Stomach smooth muscle (tissue), 2 donors: ENCODE data around the gene GKN1.

ENCODE experiments used
- H3K27ac ChIP-seq: one replicate; pipeline ENCODE4 v1.7.0; 2013; ENCODE audit warnings: mild to moderate bottlenecking, low read length, inconsistent platforms
- H3K27me3 ChIP-seq, 2 donors: one replicate each; pipeline ENCODE4 v1.7.0; 2013; ENCODE audit warnings: low read length in 2 of 2; ENCODE audit not compliant: insufficient read depth in 2 of 2, control insufficient read depth in 1 of 2
- H3K36me3 ChIP-seq, 2 donors: one replicate each; pipeline ENCODE4 v1.7.0; 2013; ENCODE audit warnings: low read length in 2 of 2; ENCODE audit not compliant: control insufficient read depth in 2 of 2, insufficient read depth in 2 of 2
- H3K4me1 ChIP-seq: one replicate; pipeline ENCODE4 v1.7.0; 2013; ENCODE audit warnings: low read length; ENCODE audit not compliant: control insufficient read depth, insufficient read depth
- H3K4me3 ChIP-seq, 2 donors: one replicate each; pipeline ENCODE4 v1.7.0; 2013; ENCODE audit warnings: low read length in 2 of 2
- H3K9ac ChIP-seq, 2 donors: one replicate each; pipeline ENCODE4 v1.7.0; 2013; ENCODE audit warnings: low read length in 2 of 2, mild to moderate bottlenecking in 1 of 2
- H3K9me3 ChIP-seq, 2 donors: one replicate each; pipeline ENCODE4 v1.7.0; 2013; ENCODE audit warnings: low read length in 2 of 2; ENCODE audit not compliant: control insufficient read depth in 2 of 2
- donor health status: healthy.
- donor health status: Pancreatic carcinoma.

GKN1 gene

DNA sequence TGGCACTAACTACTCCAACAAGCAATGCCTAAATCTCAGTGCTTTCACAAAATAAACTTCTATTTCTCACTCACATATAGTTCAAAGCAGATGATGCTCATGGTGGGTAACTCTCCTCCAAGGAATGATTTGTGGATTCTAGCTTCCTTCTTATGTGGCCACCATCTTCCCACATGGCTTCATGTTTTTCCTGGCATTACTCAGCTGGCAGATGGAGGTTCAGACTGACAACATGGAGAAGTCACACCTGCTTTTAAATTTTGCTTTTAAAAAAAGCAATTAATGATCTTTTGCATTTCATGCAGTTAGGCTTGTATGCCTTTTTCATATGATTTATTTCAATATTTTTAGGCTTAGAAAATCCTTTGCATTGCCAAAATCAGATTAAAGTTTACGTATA is 15.4 kb upstream of the GKN1 start:
- Histone ChIP-seq H3K27ac (no peak overlapping the region), H3K9ac (no peak overlapping the region), H3K27me3 (no peaks in the 10 kb centered on the region), H3K4me1 (no peaks in the 10 kb centered on the region), H3K9me3 (no peaks in the 10 kb centered on the region), H3K4me3 (no peak overlapping the region), H3K36me3 (no peaks in the 10 kb centered on the region)

DNA sequence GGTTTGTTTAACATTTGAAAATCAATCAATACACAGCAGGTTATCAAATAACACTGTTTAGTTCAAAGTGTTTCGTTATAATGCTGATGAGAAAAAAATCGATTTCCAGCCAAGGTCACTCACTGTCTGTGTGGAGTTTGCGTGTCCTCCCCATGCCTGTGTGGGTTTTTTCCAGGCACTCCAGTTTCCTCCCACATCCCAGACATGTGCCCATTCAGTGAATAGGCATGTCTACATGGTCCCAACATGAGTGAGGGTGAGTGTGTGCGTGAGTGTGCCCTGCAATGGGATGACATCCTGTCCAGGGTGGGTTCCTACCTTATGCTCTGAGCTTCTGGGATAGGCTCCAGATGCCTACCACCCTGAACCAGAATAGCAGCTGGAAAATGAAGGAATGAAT is 13.1 kb upstream of the GKN1 start:
- Histone ChIP-seq H3K4me1 (no peaks in the 10 kb centered on the region), H3K36me3 (no peaks in the 10 kb centered on the region), H3K27ac (no peak overlapping the region), H3K9ac (no peak overlapping the region), H3K27me3 (no peaks in the 10 kb centered on the region), H3K9me3 (no peaks in the 10 kb centered on the region), H3K4me3 (no peak overlapping the region)

DNA sequence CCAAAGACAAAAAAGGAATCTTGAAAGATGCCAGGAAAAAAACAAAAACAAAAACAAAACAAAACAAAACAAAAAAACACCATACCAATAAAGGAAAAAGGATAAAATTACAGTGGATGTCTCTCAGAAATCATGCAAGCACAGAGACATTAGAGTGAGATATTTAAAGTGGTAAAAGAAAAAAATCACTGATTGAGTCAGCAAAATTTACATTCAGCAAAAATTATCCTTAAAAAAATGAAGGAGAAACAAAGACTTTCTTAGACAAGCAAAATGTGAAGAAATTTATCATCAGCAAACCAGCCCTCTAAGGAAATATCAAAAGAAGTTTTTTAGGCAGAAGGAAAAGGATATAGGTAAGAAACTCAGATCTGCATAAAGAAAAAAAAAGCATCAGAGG is 10.2 kb upstream of the GKN1 start:
- Histone ChIP-seq H3K27me3 (no peaks in the 10 kb centered on the region), H3K4me1 (no peaks in the 10 kb centered on the region), H3K4me3 (no peak overlapping the region), H3K36me3 (no peaks in the 10 kb centered on the region), H3K9me3 (no peaks in the 10 kb centered on the region), H3K9ac (no peak overlapping the region), H3K27ac (no peak overlapping the region)

DNA sequence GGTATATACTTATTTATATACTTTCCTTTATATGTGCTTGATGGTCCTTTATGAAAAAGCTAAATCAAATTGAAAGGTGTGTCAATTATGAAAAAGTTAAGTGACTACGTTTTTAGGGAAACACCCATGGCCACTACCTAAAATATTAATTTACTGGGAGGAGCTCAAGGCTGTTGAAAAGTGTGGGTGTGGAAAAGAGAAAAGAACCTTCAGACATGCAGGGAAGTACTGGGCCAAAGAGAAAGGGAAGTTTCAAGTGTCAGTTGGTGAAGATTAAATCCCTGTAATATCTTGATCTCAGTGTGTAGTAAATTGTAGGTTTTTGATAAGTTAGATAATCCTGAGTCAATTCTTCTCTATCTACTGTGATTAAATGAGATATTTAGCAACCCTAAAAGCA is 6.2 kb upstream of the GKN1 start:
- Histone ChIP-seq H3K9me3 (no peaks in the 10 kb centered on the region), H3K9ac (no peak overlapping the region), H3K4me3 (no peak overlapping the region), H3K27me3 (no peaks in the 10 kb centered on the region), H3K27ac (no peak overlapping the region), H3K4me1 (no peaks in the 10 kb centered on the region), H3K36me3 (no peaks in the 10 kb centered on the region)

DNA sequence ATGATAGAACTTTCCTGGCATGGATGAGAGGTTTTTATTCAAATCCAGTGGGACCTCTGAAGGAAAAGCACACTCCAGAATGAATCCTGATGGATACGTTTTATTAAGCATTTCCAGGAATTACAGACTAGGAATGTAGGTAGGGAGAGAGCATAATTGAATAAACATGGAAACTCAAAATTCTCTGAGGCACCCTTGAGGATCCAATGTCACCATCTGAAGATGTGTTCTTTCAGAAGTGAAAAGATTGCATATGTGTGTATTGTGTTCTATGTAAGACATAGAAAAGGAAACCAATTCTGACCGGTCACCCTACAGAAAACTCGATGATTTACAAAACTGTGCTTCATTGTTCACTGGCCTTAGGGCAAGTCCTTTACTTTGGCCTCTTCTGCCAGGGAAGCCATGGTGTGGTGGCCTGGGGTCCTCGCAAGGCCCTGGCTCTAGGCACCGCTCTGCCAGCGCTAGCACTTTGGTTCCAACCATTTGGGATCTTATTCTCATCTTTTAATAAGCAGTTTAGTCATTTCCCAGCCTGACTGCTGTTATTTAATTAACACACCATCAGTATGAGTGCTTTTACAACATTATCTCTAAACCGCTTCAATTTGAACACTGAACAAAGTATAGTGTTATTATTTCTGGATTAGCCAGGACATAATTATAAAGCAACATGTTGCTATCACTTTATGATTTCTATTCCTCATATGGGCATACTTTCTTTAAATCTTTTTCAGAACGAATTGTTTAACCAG is 4.5 kb upstream of the GKN1 start:
- no peak overlapping the region for H3K9ac ChIP-seq
- no peaks in the 10 kb centered on the region for H3K4me1 ChIP-seq
- no peaks in the 10 kb centered on the region for H3K27me3 ChIP-seq
- H3K27ac ChIP-seq = no peak overlapping the region
- no peak overlapping the region for H3K4me3 ChIP-seq
- no peaks in the 10 kb centered on the region for H3K9me3 ChIP-seq
- no peaks in the 10 kb centered on the region for H3K36me3 ChIP-seq

DNA sequence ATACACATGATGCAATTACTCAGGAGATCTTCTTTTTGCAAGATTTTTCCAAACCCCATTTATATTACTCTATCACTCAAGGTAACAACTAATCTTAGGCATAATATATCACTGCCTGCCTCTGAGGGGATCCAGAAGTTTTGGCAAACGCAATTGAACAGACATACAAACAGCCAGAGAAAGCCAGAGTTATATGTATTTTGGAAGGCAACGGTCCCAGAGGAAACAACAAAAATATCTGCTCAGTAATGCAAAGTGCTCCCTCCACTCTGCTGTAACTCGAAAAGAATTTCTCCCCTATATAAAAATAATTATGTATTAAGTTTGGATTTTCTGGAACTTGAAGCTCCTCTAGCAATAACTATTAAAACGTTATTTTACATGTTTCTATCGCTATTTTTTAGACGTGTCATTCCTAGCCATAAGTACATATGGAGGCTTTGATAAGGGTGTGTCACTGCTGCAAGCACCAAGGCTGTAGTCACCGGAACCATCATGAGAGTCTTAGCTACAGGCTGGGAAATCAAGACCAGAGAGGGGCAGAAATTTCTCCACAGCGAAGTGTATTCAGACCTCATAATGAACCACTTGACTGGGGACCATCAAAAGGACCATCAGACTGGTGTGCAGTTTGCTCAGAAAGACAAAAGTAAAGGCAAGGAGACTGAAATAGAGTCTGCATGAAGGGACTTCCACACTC is 3.7 kb upstream of the GKN1 start:
- Histone ChIP-seq H3K4me1 (no peaks in the 10 kb centered on the region), H3K27ac (no peak overlapping the region), H3K9ac (no peak overlapping the region)

DNA sequence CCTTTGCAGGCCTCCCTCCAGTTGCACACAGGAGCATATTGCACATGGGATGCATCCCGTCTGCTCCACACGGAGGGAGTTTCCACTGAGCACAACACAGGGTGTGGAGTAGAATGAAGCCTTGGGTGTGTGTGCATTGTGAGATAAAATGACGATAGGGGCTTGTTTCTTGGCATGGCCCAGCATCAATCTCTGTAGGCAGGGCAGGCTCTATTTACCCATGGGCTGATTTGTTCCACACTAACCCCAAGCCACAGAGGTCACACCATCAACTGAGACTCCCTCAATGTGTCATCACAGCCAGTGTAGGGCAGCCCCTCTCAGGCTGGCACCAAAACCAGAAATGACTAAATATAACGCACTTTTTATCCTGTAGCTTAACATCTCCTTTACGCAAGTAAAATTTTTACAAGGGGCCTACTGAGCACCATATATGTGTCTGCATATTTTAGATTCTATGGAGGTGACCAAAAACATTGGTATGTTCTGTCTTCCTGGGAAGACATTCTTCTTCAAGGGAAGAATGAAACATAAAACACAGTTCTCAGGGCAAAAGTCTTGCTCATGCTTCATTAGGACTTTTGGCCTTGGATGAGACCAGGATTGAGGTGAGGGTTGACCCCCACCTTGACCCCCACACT is 2.7 kb upstream of the GKN1 start:
- Histone ChIP-seq H3K9ac (no peak overlapping the region), H3K4me3 (no peak overlapping the region), H3K36me3 (no peaks in the 10 kb centered on the region), H3K9me3 (no peaks in the 10 kb centered on the region), H3K4me1 (no peaks in the 10 kb centered on the region), H3K27me3 (no peaks in the 10 kb centered on the region), H3K27ac (no peak overlapping the region)

More for the DNA sequence above, 3.7 kb upstream of the GKN1 start:
- no peaks in the 10 kb centered on the region for H3K27me3 ChIP-seq
- no peak overlapping the region for H3K4me3 ChIP-seq
- H3K9me3 ChIP-seq = no peaks in the 10 kb centered on the region
- no peaks in the 10 kb centered on the region for H3K36me3 ChIP-seq

DNA sequence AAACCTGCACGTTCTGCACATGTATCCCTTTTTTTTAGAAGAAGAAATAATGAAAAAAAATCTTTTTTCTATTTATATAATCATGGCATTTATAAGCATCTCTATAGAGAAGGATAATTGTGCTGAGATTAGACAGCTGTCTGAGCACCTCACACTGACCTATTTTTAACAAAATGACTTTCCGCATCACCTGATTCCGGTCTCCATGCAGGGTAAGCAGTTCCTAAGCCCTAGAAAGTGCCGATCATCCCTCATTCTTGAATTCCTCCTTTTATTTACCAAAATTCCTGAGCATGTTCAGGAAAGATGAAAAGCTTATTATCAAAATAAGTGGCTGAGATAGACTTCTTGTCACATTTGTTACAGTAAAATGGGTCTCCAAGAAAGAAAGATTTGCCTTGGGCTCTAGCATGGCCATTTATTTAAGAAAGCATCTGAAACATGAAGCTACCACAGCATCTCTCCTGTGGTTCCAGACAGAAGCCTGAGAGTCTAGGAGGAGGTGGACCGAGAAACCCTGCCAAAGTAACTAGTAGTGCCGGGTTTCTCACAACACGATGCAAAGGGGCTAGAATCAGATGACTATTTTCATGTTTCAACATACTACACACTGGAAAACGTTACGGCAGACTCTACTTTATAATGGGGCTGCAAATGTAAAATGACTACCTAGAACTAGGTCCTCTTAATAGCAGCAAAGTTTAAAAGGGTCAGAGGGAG is 670 bp downstream of the GKN1 start:
- H3K9me3 ChIP-seq = no peaks in the 10 kb centered on the region
- no peak overlapping the region for H3K9ac ChIP-seq
- no peaks in the 10 kb centered on the region for H3K27me3 ChIP-seq
- no peaks in the 10 kb centered on the region for H3K4me1 ChIP-seq
- H3K4me3 ChIP-seq = no peak overlapping the region
- H3K27ac ChIP-seq = no peak overlapping the region
- H3K36me3 ChIP-seq = no peaks in the 10 kb centered on the region

DNA sequence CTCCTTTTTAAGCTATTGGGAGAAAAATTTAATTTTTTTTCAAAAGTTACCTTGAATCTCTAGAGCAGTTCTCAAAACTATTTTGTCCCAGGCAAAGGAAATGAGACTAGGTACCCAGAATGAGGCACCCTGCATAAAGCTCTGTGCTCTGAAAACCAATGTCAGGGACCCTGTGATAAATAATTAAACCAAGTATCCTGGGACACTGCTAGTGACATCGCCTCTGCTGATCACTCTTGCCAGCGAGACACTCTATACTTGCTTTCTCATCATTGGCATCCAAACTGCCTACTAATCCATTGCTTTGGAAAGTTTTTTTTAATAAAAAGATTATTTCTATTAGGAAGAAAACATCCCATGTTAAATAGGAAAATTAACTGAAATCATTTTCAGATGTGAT is 1.4 kb downstream of the GKN1 start:
- Histone ChIP-seq H3K4me3 (no peak overlapping the region), H3K9me3 (no peaks in the 10 kb centered on the region), H3K27me3 (no peaks in the 10 kb centered on the region), H3K9ac (no peak overlapping the region), H3K27ac (no peak overlapping the region), H3K36me3 (no peaks in the 10 kb centered on the region), H3K4me1 (no peaks in the 10 kb centered on the region)

DNA sequence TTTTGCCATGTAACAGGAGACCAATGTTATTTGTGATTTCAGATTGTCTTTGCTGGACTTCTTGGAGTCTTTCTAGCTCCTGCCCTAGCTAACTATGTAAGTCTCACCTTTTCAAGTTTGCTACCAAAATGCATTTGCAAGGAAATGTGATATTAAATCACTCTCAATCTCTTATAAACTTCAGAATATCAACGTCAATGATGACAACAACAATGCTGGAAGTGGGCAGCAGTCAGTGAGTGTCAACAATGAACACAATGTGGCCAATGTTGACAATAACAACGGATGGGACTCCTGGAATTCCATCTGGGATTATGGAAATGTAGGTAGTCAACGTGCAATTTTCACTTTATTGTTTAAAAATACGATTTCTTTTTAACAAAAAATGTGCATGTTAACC is 3.0 kb downstream of the GKN1 start:
- Histone ChIP-seq H3K36me3 (no peaks in the 10 kb centered on the region), H3K9me3 (no peaks in the 10 kb centered on the region), H3K4me3 (no peak overlapping the region), H3K4me1 (no peaks in the 10 kb centered on the region), H3K9ac (no peak overlapping the region), H3K27me3 (no peaks in the 10 kb centered on the region), H3K27ac (no peak overlapping the region)
